CD14-positive monocyte (primary cell): ENCODE data around the gene STX8. TPM values are rescaled to one million over a fixed set of nuclear protein-coding genes. Genes with fewer than 3 reads are reported as not detected.

Source experiments
- DNase-seq, 3 donors: peaks; one replicate each; pipeline ENCODE4 v3.0.0-alpha.2; 2011 to 2022
- H2AFZ ChIP-seq: 2 replicates; pipeline ENCODE4 v1.6.0; 2012; ENCODE audit warnings: mild to moderate bottlenecking, low read depth, low read length, inconsistent platforms; ENCODE audit not compliant: insufficient read depth, poor library complexity, severe bottlenecking
- H3K27ac ChIP-seq, 2 donors: 1 replicate in 1 of 2; 2 replicates in 1 of 2; pipeline ENCODE4 v1.5.1; 2012 to 2013; ENCODE audit warnings: low read length in 2 of 2, control low read depth in 1 of 2, inconsistent platforms in 1 of 2, low read depth in 1 of 2, mild to moderate bottlenecking in 1 of 2
- H3K27me3 ChIP-seq, 2 donors: one replicate each; pipeline versions ENCODE4 v1.6.0 to v1.6.1; 2011 to 2013; ENCODE audit warnings: low read length in 2 of 2; ENCODE audit not compliant: control insufficient read depth in 2 of 2, insufficient read depth in 2 of 2
- H3K36me3 ChIP-seq, 2 donors: replicated peaks in 1 of 2; 1 replicate in 1 of 2; 2 replicates in 1 of 2; pipeline versions ENCODE4 v1.5.1 to v1.6.1; 2012 to 2013; ENCODE audit warnings: low read length in 2 of 2, control low read depth in 1 of 2, inconsistent platforms in 1 of 2, mild to moderate bottlenecking in 1 of 2; ENCODE audit not compliant: insufficient read depth in 2 of 2, control insufficient read depth in 1 of 2
- H3K4me1 ChIP-seq, 2 donors: 1 replicate in 1 of 2; 2 replicates in 1 of 2; pipeline versions ENCODE4 v1.5.1 to v1.6.1; 2012 to 2013; ENCODE audit warnings: low read length in 2 of 2, control low read depth in 1 of 2, inconsistent platforms in 1 of 2, mild to moderate bottlenecking in 1 of 2, moderate library complexity in 1 of 2; ENCODE audit not compliant: insufficient read depth in 2 of 2, control insufficient read depth in 1 of 2
- H3K4me2 ChIP-seq: replicated peaks from 2 replicates; pipeline ENCODE3; 2012; ENCODE audit warnings: low read length, moderate library complexity, mild to moderate bottlenecking; ENCODE audit not compliant: poor library complexity, severe bottlenecking; ENCODE audit errors: extremely low read depth
- H3K4me3 ChIP-seq, 3 experiments: fragments of 200-600 bp in 1 of 3; sonication (generic) in 1 of 3; replicated peaks in 1 of 3; 1 replicate in 2 of 3; 2 replicates in 1 of 3; pipeline ENCODE4 v1.5.1; 2011 to 2013; ENCODE audit warnings: low read length in 3 of 3, mild to moderate bottlenecking in 3 of 3, control low read depth in 2 of 3, low read depth in 2 of 3, inconsistent platforms in 1 of 3, moderate library complexity in 1 of 3
- H3K79me2 ChIP-seq: 2 replicates; pipeline ENCODE4 v1.6.0; 2012; ENCODE audit warnings: mild to moderate bottlenecking, control low read depth, inconsistent platforms, low read length, moderate library complexity; ENCODE audit not compliant: insufficient read depth
- H3K9ac ChIP-seq: 2 replicates; pipeline ENCODE4 v1.6.0; 2017; ENCODE audit warnings: low read length, mild to moderate bottlenecking; ENCODE audit not compliant: insufficient read depth, poor library complexity, severe bottlenecking
- H3K9me3 ChIP-seq, 2 donors: replicated peaks in 1 of 2; 1 replicate in 1 of 2; 2 replicates in 1 of 2; pipeline versions ENCODE4 v1.5.1 to v1.6.1; 2012 to 2013; ENCODE audit warnings: low read length in 2 of 2, control low read depth in 1 of 2; ENCODE audit not compliant: control insufficient read depth in 1 of 2, insufficient read depth in 1 of 2
- H4K20me1 ChIP-seq: 2 replicates; pipeline ENCODE4 v1.6.0; 2012; ENCODE audit warnings: mild to moderate bottlenecking, low read length, control low read depth, moderate library complexity; ENCODE audit not compliant: insufficient read depth
- H3K27ac Mint-ChIP-seq, 7 donors: one replicate each; pipeline ENCODE4 v1.8.0; 2020; ENCODE audit warnings: mild to moderate bottlenecking in 7 of 7, mixed read lengths in 7 of 7, moderate library complexity in 6 of 7, inconsistent platforms in 2 of 7
- H3K27me3 Mint-ChIP-seq, 3 donors: one replicate each; pipeline ENCODE4 v1.8.0; 2021 to 2022; ENCODE audit warnings: low read depth in 3 of 3, mild to moderate bottlenecking in 3 of 3, mixed read lengths in 3 of 3, moderate library complexity in 3 of 3, inconsistent platforms in 1 of 3
- H3K36me3 Mint-ChIP-seq, 2 donors: one replicate each; pipeline ENCODE4 v1.8.0; 2020; ENCODE audit warnings: mixed read lengths in 2 of 2, inconsistent platforms in 1 of 2, mild to moderate bottlenecking in 1 of 2
- H3K4me1 Mint-ChIP-seq: one replicate; pipeline ENCODE4 v1.8.0; 2020; ENCODE audit warnings: mild to moderate bottlenecking, mixed read lengths
- H3K4me3 Mint-ChIP-seq, 2 donors: one replicate each; pipeline ENCODE4 v1.8.0; 2020; ENCODE audit warnings: mild to moderate bottlenecking in 2 of 2, mixed read lengths in 2 of 2, moderate library complexity in 1 of 2
- H3K9me3 Mint-ChIP-seq, 7 donors: one replicate each; pipeline ENCODE4 v1.8.0; 2020 to 2022; ENCODE audit warnings: mixed read lengths in 7 of 7, mild to moderate bottlenecking in 6 of 7, moderate library complexity in 6 of 7, inconsistent platforms in 2 of 7
- CTCF ChIP-seq: fragments of 200-600 bp; IDR thresholded peaks from one replicate; pipeline ENCODE4 v1.8.0; 2022; ENCODE audit warnings: antibody characterized with exemption, mild to moderate bottlenecking
- WGBS: methylation state at CpG from one replicate; pipeline ENCODE4 v1.1.5; 2013; ENCODE audit warnings: missing lambda C conversion rate; ENCODE audit not compliant: insufficient coverage; 5-methylcytosine and 5-hydroxymethylcytosine counted together
- intact Hi-C, 2 donors: fragments of 100-400 bp; cut with micrococcal nuclease; formaldehyde crosslinking; loops; one replicate each; pipeline versions ENCODE4 v1.15.0 to v1.15.1; 2023
- polyA plus RNA-seq, 3 donors: library from polyadenylated mRNA; depleted of rRNA in 1 of 3; unstranded in 2 of 3; stranded (reverse) in 1 of 3; fragments of 300-500 nt in 2 of 3; fragments of >200 nt in 1 of 3; fragmentation: Illumina TruSeq in 2 of 3; gene quantifications; 1 replicate in 2 of 3; 2 replicates in 1 of 3; pipeline ENCODE4 v1.2.3, GENCODE V29; 2012 to 2021

Gene STX8
- polyA plus RNA-seq, 3 donors, result 44.4 to 170 (median 142) TPM

GRCh38 chr17:9292561-9292941 is 283.1 kb downstream of the STX8 start:
- WGBS, result 65% methylated on average over 2 of the region's 2 CpGs
- intact Hi-C loops, result no loop called here
- no peak for TF ChIP-seq CTCF

GRCh38 chr17:9291912-9292560 is 283.6 kb downstream of the STX8 start:
- Mint-ChIP-seq H3K4me3 (no peak overlapping the region), H3K9me3 (no peaks in the 10 kb centered on the region), H3K36me3 (peaks cover 0 to 3% of the 10 kb centered on the region in 2 donors), H3K27me3 (no peaks in the 10 kb centered on the region), H3K27ac (no peak overlapping the region), H3K4me1 (peaks cover 21% of the 10 kb centered on the region)
- no peak for DNase-seq
- no peak overlapping the region for H3K9ac ChIP-seq
- no peaks in the 10 kb centered on the region for H3K9me3 ChIP-seq
- no peaks in the 10 kb centered on the region for H4K20me1 ChIP-seq
- H3K27ac ChIP-seq, result no peak overlapping the region
- no peak overlapping the region for H3K4me3 ChIP-seq
- WGBS, result 23% methylated on average over 4 of the region's 8 CpGs
- H3K4me1 ChIP-seq, result peaks cover 0 to 4% of the 10 kb centered on the region in 2 donors
- no peaks in the 10 kb centered on the region for H3K79me2 ChIP-seq
- TF ChIP-seq CTCF, result peak; percentile 50
- no peak overlapping the region for H2AFZ ChIP-seq
- H3K27me3 ChIP-seq, result no peaks in the 10 kb centered on the region
- H3K4me2 ChIP-seq, result no peak overlapping the region
- intact Hi-C loops, result no loop called here
- no peaks in the 10 kb centered on the region for H3K36me3 ChIP-seq

More at GRCh38 chr17:9292561-9292941, 283.1 kb downstream of the STX8 start:
- no peaks in the 10 kb centered on the region for H4K20me1 ChIP-seq
- H3K79me2 ChIP-seq, result no peaks in the 10 kb centered on the region
- Mint-ChIP-seq H3K9me3 (no peaks in the 10 kb centered on the region), H3K36me3 (peaks cover 0 to 3% of the 10 kb centered on the region in 2 donors), H3K27me3 (no peaks in the 10 kb centered on the region), H3K4me1 (peaks cover 21% of the 10 kb centered on the region), H3K27ac (peak overlapping the region in 2 of 7 donors; percentile 15 to 19), H3K4me3 (no peak overlapping the region)
- H3K9ac ChIP-seq, result no peak overlapping the region
- no peak overlapping the region for H2AFZ ChIP-seq
- no peaks in the 10 kb centered on the region for H3K9me3 ChIP-seq
- H3K36me3 ChIP-seq, result no peaks in the 10 kb centered on the region
- no peaks in the 10 kb centered on the region for H3K27me3 ChIP-seq
- H3K4me2 ChIP-seq, result no peak overlapping the region
- no peak for DNase-seq
- H3K27ac ChIP-seq, result no peak overlapping the region
- peaks cover 0 to 4% of the 10 kb centered on the region in 2 donors for H3K4me1 ChIP-seq
- H3K4me3 ChIP-seq, result no peak overlapping the region
